NCI-H187 treated with DMSO at 0.1 percent for 48 hours (cell line): ENCODE results near the gene TMPRSS15.

Source experiments
- DNase-seq: peaks from one replicate; lab custom pipeline; 2025; lab: John Stamatoyannopoulos, UW

The TMPRSS15 gene

GRCh38 chr21:18349468-18349867 lies 54.1 kb downstream of the TMPRSS15 start:
- no peak for DNase-seq

DNA sequence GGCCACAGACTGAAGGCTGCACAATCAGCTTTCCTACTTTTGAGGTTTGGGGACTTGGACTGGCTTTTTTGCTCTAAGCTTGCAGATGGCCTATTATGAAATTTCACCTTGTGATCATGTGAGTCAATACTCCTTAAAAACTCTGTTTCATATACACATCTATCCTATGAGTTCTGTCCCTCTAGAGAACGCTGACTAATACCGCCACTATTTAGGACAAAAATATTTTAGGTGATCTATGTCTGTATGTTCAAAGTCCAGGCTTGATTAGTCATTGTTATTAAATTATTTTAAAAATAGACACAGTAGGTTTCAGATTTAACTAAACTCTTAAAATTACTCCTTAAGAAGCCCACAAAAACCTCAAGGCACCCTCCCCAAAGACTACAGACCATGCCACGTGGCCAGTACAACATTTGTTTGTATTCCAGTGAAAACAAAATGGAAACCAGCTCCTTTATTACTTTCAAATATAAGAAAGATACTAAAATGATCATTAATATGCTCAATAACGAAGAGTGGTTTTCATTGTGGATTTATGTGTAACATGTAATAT lies 63.1 kb downstream of the TMPRSS15 start:
- no peak for DNase-seq

- no peak for DNase-seq
These were observed 67.8 kb downstream of the TMPRSS15 start for GRCh38 chr21:18335651-18336236.

DNA sequence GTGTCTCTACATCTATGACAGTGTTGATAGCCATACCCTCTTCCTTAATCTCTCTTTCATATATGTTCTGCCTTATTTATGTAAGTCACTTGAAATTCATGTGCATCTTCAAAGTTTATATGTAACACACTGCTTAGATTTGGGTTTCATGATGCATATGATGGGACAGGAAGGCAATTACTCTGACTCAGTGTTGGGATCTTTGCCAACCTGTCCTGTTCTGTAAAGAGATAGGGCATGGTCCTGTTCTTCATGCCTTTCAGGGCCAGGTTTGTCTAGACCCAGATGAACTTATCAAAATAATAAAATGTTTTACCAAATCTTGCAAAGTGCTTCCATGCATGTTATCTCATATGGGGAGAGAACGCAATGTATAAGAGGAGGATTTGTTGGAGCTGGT lies 69.5 kb downstream of the TMPRSS15 start:
- DNase-seq, result no peak

DNA sequence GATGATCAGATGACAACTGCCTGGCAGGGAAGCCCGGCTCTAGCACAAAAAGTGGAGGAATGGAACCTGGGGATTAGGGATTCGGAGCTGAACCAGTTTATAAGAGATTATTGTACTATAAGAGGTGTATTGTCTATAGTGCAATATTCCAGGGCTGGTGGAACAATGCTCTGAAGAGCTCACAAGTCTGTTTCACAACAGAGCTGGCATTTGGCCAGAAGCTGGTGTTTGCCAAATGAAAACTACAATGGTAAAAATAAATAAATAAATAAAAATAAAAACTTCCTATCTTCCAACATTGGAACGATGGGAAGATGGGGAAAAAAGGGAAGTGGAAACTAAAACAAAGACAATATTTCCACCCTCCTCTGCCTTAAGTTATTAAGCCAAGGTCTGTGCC lies 85.4 kb downstream of the TMPRSS15 start:
- DNase-seq, result no peak

DNA sequence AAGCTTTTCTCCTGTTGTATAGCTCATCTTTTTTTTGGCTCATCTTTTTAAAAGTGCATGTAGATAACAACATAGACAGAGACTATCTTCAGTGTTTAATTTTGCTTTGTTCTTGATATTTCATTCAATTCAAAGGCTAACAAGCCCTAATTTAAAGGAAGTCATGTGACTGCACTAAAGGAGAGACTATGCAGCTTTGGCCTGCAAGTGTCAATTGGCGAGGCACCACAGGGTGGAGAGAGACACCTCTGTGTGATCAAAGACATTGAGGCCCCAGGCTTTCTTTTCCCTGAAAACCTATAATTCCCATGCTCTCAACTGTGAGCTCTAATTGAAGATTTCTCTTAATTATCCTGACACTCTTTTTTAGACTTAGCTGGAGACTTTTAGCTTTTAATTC lies 105.4 kb downstream of the TMPRSS15 start:
- no peak for DNase-seq

DNA sequence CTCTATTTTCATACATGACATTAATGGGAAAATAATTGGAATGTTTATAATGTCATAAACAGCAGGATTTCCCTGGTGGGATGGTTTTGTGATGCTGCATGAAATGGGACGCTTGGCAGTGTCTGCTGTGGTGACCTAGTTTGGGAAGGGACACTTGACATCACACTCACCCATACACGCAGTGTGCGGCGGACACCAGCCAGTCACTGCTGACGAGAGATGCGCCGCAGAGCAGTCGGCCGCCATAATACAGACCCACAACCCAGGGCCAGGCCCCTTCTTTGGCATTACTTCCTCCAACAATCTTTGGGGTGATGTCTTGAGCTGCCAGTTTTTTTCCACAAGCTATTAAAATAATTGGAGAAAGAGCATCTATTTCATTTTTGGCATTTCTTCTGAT lies 109.5 kb downstream of the TMPRSS15 start:
- no peak for DNase-seq

- DNase-seq, result no peak
These were observed 113.7 kb downstream of the TMPRSS15 start for GRCh38 chr21:18289876-18290275.

DNA sequence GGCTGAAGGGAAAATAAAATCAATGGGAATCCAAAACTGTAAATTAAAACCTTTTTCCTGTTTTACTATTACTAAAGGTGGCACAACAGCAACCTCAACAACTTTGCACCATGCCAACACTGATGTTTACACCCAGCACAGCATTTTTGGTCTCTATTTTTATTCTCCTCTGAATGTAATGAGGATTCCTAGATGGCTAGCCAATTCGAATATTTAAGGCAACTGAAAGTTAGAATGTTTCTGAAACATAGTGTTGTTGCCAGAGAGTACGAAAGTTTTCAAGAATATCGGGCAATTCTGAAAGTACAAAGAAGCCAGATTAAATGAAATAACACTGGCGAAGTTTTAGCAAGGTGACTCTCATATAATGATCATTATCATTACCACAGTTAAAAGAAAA lies 118.2 kb downstream of the TMPRSS15 start:
- no peak for DNase-seq

GRCh38 chr21:18275781-18276180 lies 127.8 kb downstream of the TMPRSS15 start:
- DNase-seq, result peak; percentile 92

DNA sequence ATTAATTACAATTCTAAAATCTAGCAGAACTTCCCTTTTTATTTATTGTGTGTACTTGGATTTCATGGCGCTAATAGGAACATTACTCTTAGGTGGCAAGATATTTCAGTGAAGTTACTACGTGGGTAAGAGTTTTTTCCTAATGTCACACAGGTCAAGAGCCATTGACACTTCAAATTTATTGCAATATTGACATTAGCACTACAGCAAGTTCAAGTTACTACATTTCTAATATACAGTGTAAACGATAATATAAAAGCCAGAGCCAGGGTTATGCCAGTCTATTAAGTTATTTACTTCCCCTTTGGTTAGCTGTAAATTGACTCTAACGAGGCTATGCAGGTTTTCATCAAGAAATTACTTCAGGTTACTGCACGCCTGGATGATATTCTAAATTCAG lies 129.2 kb downstream of the TMPRSS15 start:
- no peak for DNase-seq

DNA sequence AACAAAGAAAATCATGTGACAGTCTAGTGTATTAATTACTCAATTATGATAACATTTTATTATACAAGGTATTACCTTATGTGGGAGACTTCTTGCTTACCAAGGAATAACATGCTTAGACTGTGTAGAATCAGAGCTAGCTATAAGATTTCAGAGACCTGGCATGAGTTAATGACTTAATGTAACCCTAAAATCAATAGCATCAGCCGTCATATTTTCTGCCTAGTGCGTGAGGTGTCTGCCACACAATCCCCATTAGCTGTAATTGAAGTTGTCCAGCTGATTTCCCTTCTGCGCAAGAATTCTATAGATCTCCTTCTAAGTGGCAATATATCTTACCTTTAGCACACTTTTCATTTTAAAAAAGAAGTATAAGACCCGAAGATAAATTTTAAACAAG lies 130.2 kb downstream of the TMPRSS15 start:
- no peak for DNase-seq

- DNase-seq, result no peak
These were observed 133.7 kb downstream of the TMPRSS15 start for GRCh38 chr21:18269856-18270255.

DNA sequence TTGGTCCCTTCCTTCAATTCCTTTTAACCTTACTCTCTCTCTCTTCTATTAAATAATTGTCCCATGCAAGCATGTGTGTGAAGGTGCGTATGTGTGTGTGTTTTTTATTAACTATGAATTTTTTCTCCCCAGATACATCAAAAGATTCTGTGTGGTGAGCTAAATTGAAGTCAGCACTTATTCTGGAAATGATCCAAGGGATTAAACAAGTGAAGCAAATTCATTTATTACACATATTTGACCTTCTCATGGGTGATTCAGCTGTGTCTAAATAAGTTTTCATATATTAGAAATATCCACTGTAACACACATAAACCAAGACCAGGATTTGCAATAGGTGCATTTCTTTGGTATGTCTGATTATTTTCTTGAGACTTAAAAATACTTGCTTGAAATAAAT lies 134.7 kb downstream of the TMPRSS15 start:
- no peak for DNase-seq

GRCh38 chr21:18267496-18267895 lies 136.1 kb downstream of the TMPRSS15 start:
- DNase-seq, result no peak

- DNase-seq, result no peak
These were observed 137.6 kb downstream of the TMPRSS15 start for GRCh38 chr21:18265944-18266343.

DNA sequence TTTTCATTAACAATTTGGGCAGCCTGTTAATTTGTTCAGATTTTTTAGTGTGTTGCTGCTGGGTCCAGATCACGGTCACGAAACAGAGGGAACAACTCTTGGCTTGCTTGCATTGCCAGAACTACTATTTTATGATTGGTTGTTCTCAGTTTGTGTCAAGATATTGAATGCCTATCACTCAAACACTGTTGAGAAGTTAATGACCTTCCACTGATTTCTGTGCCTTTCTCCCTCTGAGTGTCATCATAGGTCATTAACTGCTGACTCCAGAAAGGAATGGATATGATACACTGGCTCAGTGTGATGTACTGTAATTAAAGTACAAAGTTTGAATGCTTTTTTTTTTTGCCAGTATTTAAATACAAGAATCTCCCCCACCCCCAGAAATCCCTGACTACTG lies 149.8 kb downstream of the TMPRSS15 start:
- no peak for DNase-seq

DNA sequence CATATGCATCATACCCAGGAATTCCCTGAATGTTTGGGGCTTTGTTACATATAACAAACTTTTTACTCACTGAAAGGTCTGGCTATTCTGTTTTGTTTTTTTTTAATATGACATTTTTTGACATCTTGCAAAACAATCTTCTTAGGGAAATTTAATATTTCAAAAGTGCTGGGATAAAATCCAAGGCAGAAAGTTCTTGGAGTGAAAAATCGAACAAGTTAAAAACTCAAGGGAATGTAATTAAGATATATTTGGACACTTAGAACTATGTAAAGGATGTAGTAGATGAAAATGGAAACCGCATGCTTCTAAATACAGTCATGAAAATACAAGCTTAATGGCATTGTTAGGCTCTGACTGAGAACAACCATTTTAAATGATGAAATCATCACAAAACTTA lies 150.4 kb downstream of the TMPRSS15 start:
- DNase-seq, result no peak

- no peak for DNase-seq
These were observed 150.9 kb downstream of the TMPRSS15 start for GRCh38 chr21:18252680-18253079.

- DNase-seq, result no peak
These were observed 151.3 kb downstream of the TMPRSS15 start for GRCh38 chr21:18252256-18252655.

DNA sequence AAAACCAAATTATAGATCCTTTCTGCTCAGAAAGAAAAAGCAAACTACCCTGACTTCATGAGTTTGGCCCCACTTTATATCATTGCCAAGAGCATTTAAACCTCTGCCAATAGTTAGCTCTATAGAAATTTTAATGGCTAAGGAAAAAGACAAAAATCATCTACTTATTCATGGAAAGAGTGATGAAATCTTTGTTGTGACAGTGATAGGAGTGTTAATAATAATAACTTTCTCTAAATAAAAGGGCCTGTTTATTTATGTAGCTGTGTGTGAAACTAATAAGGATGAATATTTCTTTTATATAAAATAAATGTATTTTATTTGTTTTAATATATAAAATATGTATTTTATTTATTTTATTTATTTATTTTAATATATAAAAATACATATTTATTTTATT lies 152.5 kb downstream of the TMPRSS15 start:
- DNase-seq, result no peak

- no peak for DNase-seq
These were observed 153.9 kb downstream of the TMPRSS15 start for GRCh38 chr21:18249672-18250071.

GRCh38 chr21:18248171-18248570 lies 155.4 kb downstream of the TMPRSS15 start:
- no peak for DNase-seq

- DNase-seq, result no peak
These were observed 158.1 kb downstream of the TMPRSS15 start for GRCh38 chr21:18245464-18245967.
